PC-3 (cell line): ENCODE results near the gene DSEL. TPM values are rescaled to one million over a fixed set of nuclear protein-coding genes. Genes with fewer than 3 reads are reported as not detected.

Source experiments
- ATAC-seq: fragments of 200-7000 bp; cut with Tn5 transposase; 2 replicates; pipeline ENCODE4 v1.9.1; 2020; ENCODE audit warnings: mild to moderate bottlenecking, moderate library complexity
- BruUV-seq: library from RNA; stranded (reverse); fragments of 400-500 nt; replicated peaks from 2 replicates; lab custom pipeline; 2021; lab: Mats Ljungman, UMichigan
- CTCF ChIA-PET: fragments of 300-600 bp; sonication (Branson Sonifier 250); formaldehyde crosslinking; loops from one replicate; lab custom pipeline; 2022; ENCODE audit warnings: antibody characterized with exemption; lab: Charles Lee
- POLR2A ChIA-PET: fragments of 300-600 bp; sonication (Branson Sonifier 250); formaldehyde crosslinking; loops from one replicate; lab custom pipeline; 2022; ENCODE audit warnings: antibody characterized with exemption; ENCODE audit not compliant: unreplicated experiment; lab: Charles Lee
- DNase-seq: peaks from one replicate; pipeline ENCODE4 v3.0.0-alpha.2; 2015
- H2AFZ ChIP-seq: fragments of 300-600 bp; sonication (generic); 2 replicates; pipeline ENCODE4 v1.6.0; 2016; ENCODE audit warnings: antibody characterized with exemption, low read length
- H3F3A ChIP-seq: fragments of 300-600 bp; sonication (generic); one replicate; pipeline ENCODE4 v1.6.0; 2017; ENCODE audit warnings: antibody characterized with exemption, low read length, control low read depth, mild to moderate bottlenecking; ENCODE audit not compliant: unreplicated experiment
- H3K27ac ChIP-seq: fragments of 300-600 bp; sonication (generic); 2 replicates; pipeline ENCODE4 v1.5.1; 2016; ENCODE audit warnings: mild to moderate bottlenecking, low read length
- H3K27me3 ChIP-seq: fragments of 300-600 bp; sonication (generic); 2 replicates; pipeline ENCODE4 v1.6.1; 2016; ENCODE audit warnings: low read length, mixed read lengths
- H3K36me3 ChIP-seq: fragments of 300-600 bp; sonication (generic); 2 replicates; pipeline ENCODE4 v1.6.1; 2016; ENCODE audit warnings: low read depth, mixed run types, low read length, mixed read lengths
- H3K4me1 ChIP-seq: fragments of 300-600 bp; sonication (generic); 2 replicates; pipeline ENCODE4 v1.5.1; 2016; ENCODE audit warnings: low read length; ENCODE audit not compliant: insufficient read depth
- H3K4me2 ChIP-seq: fragments of 300-600 bp; sonication (generic); 2 replicates; pipeline ENCODE4 v1.6.0; 2016; ENCODE audit warnings: low read length
- H3K4me3 ChIP-seq: fragments of 300-600 bp; sonication (generic); 2 replicates; pipeline ENCODE4 v1.5.1; 2016; ENCODE audit warnings: mild to moderate bottlenecking, low read length, mixed read lengths
- H3K79me2 ChIP-seq: fragments of 300-600 bp; sonication (generic); 2 replicates; pipeline ENCODE4 v1.6.1; 2017; ENCODE audit warnings: low read length, mixed read lengths
- H3K9ac ChIP-seq: fragments of 300-600 bp; sonication (generic); 2 replicates; pipeline ENCODE4 v1.6.0; 2016; ENCODE audit warnings: mild to moderate bottlenecking, low read length
- H3K9me2 ChIP-seq: fragments of 300-600 bp; sonication (generic); replicated peaks from 2 replicates; pipeline ENCODE4 v1.6.1; 2016; ENCODE audit warnings: mixed run types, low read length, mixed read lengths
- H3K9me3 ChIP-seq: fragments of 300-600 bp; sonication (generic); 2 replicates; pipeline ENCODE4 v1.6.1; 2016; ENCODE audit warnings: low read length, mixed read lengths
- H4K20me1 ChIP-seq: fragments of 300-600 bp; sonication (generic); 2 replicates; pipeline ENCODE4 v1.6.1; 2016; ENCODE audit warnings: low read length, mixed read lengths
- EZH2 ChIP-seq: fragments of 300-600 bp; sonication (generic); IDR thresholded peaks from one replicate; pipeline ENCODE4 v1.6.1; 2017; ENCODE audit warnings: antibody characterized with exemption, mild to moderate bottlenecking, low read length; ENCODE audit not compliant: unreplicated experiment
- EZH2phosphoT487 ChIP-seq: fragments of 300-600 bp; sonication (generic); IDR thresholded peaks from 2 replicates; pipeline ENCODE4 v1.6.1; 2018; ENCODE audit warnings: mild to moderate bottlenecking, antibody characterized with exemption, low read length, borderline replicate concordance
- intact Hi-C: fragments of 100-400 bp; cut with micrococcal nuclease; formaldehyde crosslinking; loops from 2 replicates; pipeline ENCODE4 v1.9.0; 2023
- total RNA-seq: library from RNA; depleted of rRNA; stranded (reverse); fragments of >200 nt; gene quantifications from 2 replicates; pipeline ENCODE4 v1.2.3, GENCODE V29; 2014
- TF ChIP-seq, protein P1 (sequence below): fragments of 300-600 bp; sonication (generic); conservative IDR thresholded peaks from 2 replicates; pipeline ENCODE4 v1.5.1; 2017; ENCODE audit warnings: antibody characterized with exemption, low read depth, mild to moderate bottlenecking, low read length

The DSEL gene
- total RNA-seq, 1 experiment from 2014 or later, result 19.0 TPM

DNA sequence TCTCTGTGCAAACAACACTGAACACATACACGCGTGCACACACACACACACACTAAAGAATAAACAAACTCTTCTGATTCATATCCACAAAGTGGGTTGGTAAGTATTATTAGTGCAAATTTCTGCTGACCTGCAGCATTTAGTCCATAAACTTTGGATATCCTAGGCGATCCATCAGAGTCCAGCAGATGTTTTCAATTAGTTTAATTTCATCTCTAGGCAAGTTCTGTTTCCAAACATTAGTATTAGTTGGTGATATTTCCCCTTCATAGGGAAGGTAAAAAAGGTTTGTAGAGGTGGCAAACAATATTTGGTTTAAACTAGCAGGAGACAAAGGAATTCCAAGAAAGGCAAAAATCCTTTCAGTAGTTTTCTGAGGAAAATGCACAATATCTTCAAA is 5.7 kb downstream of the DSEL start:
- Histone ChIP-seq H3K9ac (no peak overlapping the region), H3K9me3 (no peaks in the 10 kb centered on the region), H3K9me2 (no peaks in the 10 kb centered on the region), H3K4me3 (no peak overlapping the region), H2AFZ (no peak overlapping the region), H3K4me2 (no peak overlapping the region), H3K27me3 (no peaks in the 10 kb centered on the region), H3K36me3 (peaks cover 23% of the 10 kb centered on the region), H3K79me2 (peaks cover 68% of the 10 kb centered on the region), H3K27ac (no peak overlapping the region), H4K20me1 (peaks cover 13% of the 10 kb centered on the region; the same call in 1 of the 2 replicates), H3F3A (no peaks in the 10 kb centered on the region), H3K4me1 (peaks cover 21% of the 10 kb centered on the region)
- TF ChIP-seq EZH2, result no peak
- TF ChIP-seq, protein P1, sequence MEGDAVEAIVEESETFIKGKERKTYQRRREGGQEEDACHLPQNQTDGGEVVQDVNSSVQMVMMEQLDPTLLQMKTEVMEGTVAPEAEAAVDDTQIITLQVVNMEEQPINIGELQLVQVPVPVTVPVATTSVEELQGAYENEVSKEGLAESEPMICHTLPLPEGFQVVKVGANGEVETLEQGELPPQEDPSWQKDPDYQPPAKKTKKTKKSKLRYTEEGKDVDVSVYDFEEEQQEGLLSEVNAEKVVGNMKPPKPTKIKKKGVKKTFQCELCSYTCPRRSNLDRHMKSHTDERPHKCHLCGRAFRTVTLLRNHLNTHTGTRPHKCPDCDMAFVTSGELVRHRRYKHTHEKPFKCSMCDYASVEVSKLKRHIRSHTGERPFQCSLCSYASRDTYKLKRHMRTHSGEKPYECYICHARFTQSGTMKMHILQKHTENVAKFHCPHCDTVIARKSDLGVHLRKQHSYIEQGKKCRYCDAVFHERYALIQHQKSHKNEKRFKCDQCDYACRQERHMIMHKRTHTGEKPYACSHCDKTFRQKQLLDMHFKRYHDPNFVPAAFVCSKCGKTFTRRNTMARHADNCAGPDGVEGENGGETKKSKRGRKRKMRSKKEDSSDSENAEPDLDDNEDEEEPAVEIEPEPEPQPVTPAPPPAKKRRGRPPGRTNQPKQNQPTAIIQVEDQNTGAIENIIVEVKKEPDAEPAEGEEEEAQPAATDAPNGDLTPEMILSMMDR, result no peak
- no peak for TF ChIP-seq EZH2phosphoT487
- intact Hi-C loops, result loop anchor here (10.0 kb wide), 1 partner anchor 944 kb away; no protein-coding TSS in a partner anchor
- ChIA-PET POLR2A (no interaction called here), CTCF (no interaction called here)
- ATAC-seq (no peak), DNase-seq (no peak)
- BruUV-seq, result no TSS peak

- peaks cover 16% of the 10 kb centered on the region for H3K4me1 ChIP-seq
- H3K27ac ChIP-seq, result no peak overlapping the region
- H2AFZ ChIP-seq, result no peak overlapping the region
- no peaks in the 10 kb centered on the region for H3F3A ChIP-seq
- no peaks in the 10 kb centered on the region for H3K27me3 ChIP-seq
- no peak for ATAC-seq
- no peaks in the 10 kb centered on the region for H3K9me3 ChIP-seq
- no peak overlapping the region for H3K4me2 ChIP-seq
- H3K9me2 ChIP-seq, result no peaks in the 10 kb centered on the region
- no TSS peak for BruUV-seq
- no peak for DNase-seq
- ChIA-PET POLR2A (no interaction called here), CTCF (no interaction called here)
- peaks cover 12% of the 10 kb centered on the region; the same call in 1 of the 2 replicates for H4K20me1 ChIP-seq
- intact Hi-C loops, result loop anchor here (10.0 kb wide), 1 partner anchor 945 kb away; no protein-coding TSS in a partner anchor
- peaks cover 23% of the 10 kb centered on the region for H3K36me3 ChIP-seq
- TF ChIP-seq, protein P1, result no peak
- TF ChIP-seq EZH2 (no peak), EZH2phosphoT487 (no peak)
- H3K79me2 ChIP-seq, result peaks cover 58% of the 10 kb centered on the region
- no peak overlapping the region for H3K4me3 ChIP-seq
- no peak overlapping the region for H3K9ac ChIP-seq
Observed at GRCh38 chr18:67509741-67510391, 6.7 kb downstream of the DSEL start.

GRCh38 chr18:67508146-67508545 is 8.4 kb downstream of the DSEL start:
- Histone ChIP-seq H4K20me1 (0 out of 2 replicates have a peak, but pooled peaks cover 3% of the 10 kb centered on the region), H3K27ac (no peak overlapping the region), H3F3A (no peaks in the 10 kb centered on the region), H3K79me2 (peaks cover 41% of the 10 kb centered on the region), H3K4me3 (no peak overlapping the region), H3K27me3 (no peaks in the 10 kb centered on the region), H3K9me2 (no peaks in the 10 kb centered on the region), H3K9ac (no peak overlapping the region), H2AFZ (no peak overlapping the region), H3K4me2 (no peak overlapping the region), H3K36me3 (peaks cover 15% of the 10 kb centered on the region), H3K4me1 (no peaks in the 10 kb centered on the region), H3K9me3 (no peaks in the 10 kb centered on the region)
- ChIA-PET POLR2A (no interaction called here), CTCF (no interaction called here)
- ATAC-seq, result no peak
- TF ChIP-seq EZH2, result no peak
- TF ChIP-seq, protein P1, result no peak
- TF ChIP-seq EZH2phosphoT487, result no peak
- DNase-seq, result no peak
- intact Hi-C loops, result no loop called here
- BruUV-seq, result no TSS peak
